ENCODE data around the gene SRRM1. TPM values are rescaled to one million over a fixed set of nuclear protein-coding genes. Genes with fewer than 3 reads are reported as not detected.
A peak's percentile ranks its signal among the peaks of the same experiment; 100 is the strongest.
"Not testable (repeated sequence)": the region's sequence is repeated elsewhere in the genome, so short reads cannot be mapped to it uniquely, and the experiment has no call there.

SRRM1 gene
- total and polyA plus RNA-seq, 4 experiments from 2014 or later, result 73.8 to 230 (median 219) TPM

- Histone ChIP-seq H3K36me3 (ENCODE audit: insufficient read depth, low read length) (no peaks in the 10 kb centered on the region), H3K4me1 (ENCODE audit: insufficient read depth, low read length) (no peaks in the 10 kb centered on the region), H3K9me3 (ENCODE audit: control insufficient read depth in 1 of 2, low read length in 2 of 2) (no peaks in the 10 kb centered on the region), H3K4me3 (ENCODE audit: low read length in 2 of 2) (no peak overlapping the region), H3K27ac (ENCODE audit: low read depth, low read length) (no peak overlapping the region), H3K27me3 (ENCODE audit: insufficient read depth, low read length) (no peaks in the 10 kb centered on the region)
- Mint-ChIP-seq H3K27me3 (no peaks in the 10 kb centered on the region), H3K4me3 (no peak overlapping the region), H3K9me3 (no peaks in the 10 kb centered on the region), H3K4me1 (no peaks in the 10 kb centered on the region), H3K36me3 (no peaks in the 10 kb centered on the region), H3K27ac (no peak overlapping the region)
- DNase-seq, result no peak
- ChIA-PET CTCF (ENCODE audit: partially characterized antibody) (no interaction called here), POLR2A (ENCODE audit: partially characterized antibody) (no interaction called here)
- intact Hi-C loops (cut with micrococcal nuclease), result no loop called here
These were observed 72.6 kb downstream of the SRRM1 start for GRCh38 chr1:24715658-24716057.

GRCh38 chr1:24717887-24718650 lies 75.0 kb downstream of the SRRM1 start:
- H3K36me3 Mint-ChIP-seq, result no peaks in the 10 kb centered on the region
- no peak overlapping the region for H3K27ac Mint-ChIP-seq
- H3K9me3 ChIP-seq (ENCODE audit: control insufficient read depth in 1 of 2, low read length in 2 of 2), result no peaks in the 10 kb centered on the region
- H3K27me3 Mint-ChIP-seq, result no peaks in the 10 kb centered on the region
- H3K4me3 Mint-ChIP-seq, result no peak overlapping the region
- CTCF ChIA-PET (ENCODE audit: partially characterized antibody), result interaction anchor here (0.8 kb wide), 1 partner anchor 30 kb away, joined by 3 read pairs; no protein-coding TSS in a partner anchor
- peaks cover 5 to 10% (median 7%) of the 10 kb centered on the region in 4 donors for H3K4me1 Mint-ChIP-seq
- intact Hi-C loops (cut with micrococcal nuclease), result no loop called here
- POLR2A ChIA-PET (ENCODE audit: partially characterized antibody), result no interaction called here
- peaks cover 3% of the 10 kb centered on the region for H3K4me1 ChIP-seq (ENCODE audit: insufficient read depth, low read length)
- no peak overlapping the region for H3K27ac ChIP-seq (ENCODE audit: low read depth, low read length)
- H3K9me3 Mint-ChIP-seq, result no peaks in the 10 kb centered on the region
- no peaks in the 10 kb centered on the region for H3K36me3 ChIP-seq (ENCODE audit: insufficient read depth, low read length)
- no peak for DNase-seq
- H3K4me3 ChIP-seq (ENCODE audit: low read length in 2 of 2), result no peak overlapping the region
- H3K27me3 ChIP-seq (ENCODE audit: insufficient read depth, low read length), result no peaks in the 10 kb centered on the region

GRCh38 chr1:24720152-24720551 lies 77.0 kb downstream of the SRRM1 start:
- H3K4me3 Mint-ChIP-seq, result no peak overlapping the region
- Histone ChIP-seq H3K4me1 (ENCODE audit: insufficient read depth, low read length) (peaks cover 3% of the 10 kb centered on the region), H3K27me3 (ENCODE audit: insufficient read depth, low read length) (no peaks in the 10 kb centered on the region), H3K4me3 (ENCODE audit: low read length in 2 of 2) (no peak overlapping the region), H3K9me3 (ENCODE audit: control insufficient read depth in 1 of 2, low read length in 2 of 2) (no peaks in the 10 kb centered on the region), H3K27ac (ENCODE audit: low read depth, low read length) (no peak overlapping the region), H3K36me3 (ENCODE audit: insufficient read depth, low read length) (no peaks in the 10 kb centered on the region)
- no peak for DNase-seq
- ChIA-PET CTCF (ENCODE audit: partially characterized antibody) (no interaction called here), POLR2A (ENCODE audit: partially characterized antibody) (no interaction called here)
- H3K27me3 Mint-ChIP-seq, result peaks cover 0 to 3% of the 10 kb centered on the region in 2 donors
- no peaks in the 10 kb centered on the region for H3K36me3 Mint-ChIP-seq
- peaks cover 5 to 10% (median 7%) of the 10 kb centered on the region in 4 donors for H3K4me1 Mint-ChIP-seq
- H3K9me3 Mint-ChIP-seq, result no peaks in the 10 kb centered on the region
- H3K27ac Mint-ChIP-seq, result no peak overlapping the region
- intact Hi-C loops (cut with micrococcal nuclease), result no loop called here

- Mint-ChIP-seq H3K9me3 (no peaks in the 10 kb centered on the region), H3K36me3 (no peaks in the 10 kb centered on the region), H3K27ac (no peak overlapping the region), H3K4me1 (peaks cover 5 to 10% (median 7%) of the 10 kb centered on the region in 4 donors), H3K4me3 (no peak overlapping the region), H3K27me3 (peaks cover 0 to 3% of the 10 kb centered on the region in 2 donors)
- Histone ChIP-seq H3K36me3 (ENCODE audit: insufficient read depth, low read length) (no peaks in the 10 kb centered on the region), H3K4me3 (ENCODE audit: low read length in 2 of 2) (no peak overlapping the region), H3K27me3 (ENCODE audit: insufficient read depth, low read length) (no peaks in the 10 kb centered on the region), H3K9me3 (ENCODE audit: control insufficient read depth in 1 of 2, low read length in 2 of 2) (no peaks in the 10 kb centered on the region), H3K4me1 (ENCODE audit: insufficient read depth, low read length) (peaks cover 3% of the 10 kb centered on the region), H3K27ac (ENCODE audit: low read depth, low read length) (no peak overlapping the region)
- no peak for DNase-seq
- intact Hi-C loops (cut with micrococcal nuclease), result no loop called here
- ChIA-PET POLR2A (ENCODE audit: partially characterized antibody) (interaction anchor here (1.3 kb wide), 1 partner anchor 23 kb away, joined by 3 read pairs; the partner anchor contains the start of gene CLIC4), CTCF (ENCODE audit: partially characterized antibody) (interaction anchor here (1.4 kb wide), 1 partner anchor 115 kb away, joined by 4 read pairs; no protein-coding TSS in a partner anchor)
These were observed 78.4 kb downstream of the SRRM1 start for GRCh38 chr1:24721533-24721932.

GRCh38 chr1:24722073-24723035 lies 79.3 kb downstream of the SRRM1 start:
- ChIA-PET CTCF (ENCODE audit: partially characterized antibody) (interaction anchor here (1.4 kb wide), 1 partner anchor 114 kb away, joined by 4 read pairs; no protein-coding TSS in a partner anchor), POLR2A (ENCODE audit: partially characterized antibody) (interaction anchor here (1.3 kb wide), 1 partner anchor 23 kb away, joined by 3 read pairs; the partner anchor contains the start of gene CLIC4)
- H3K4me3 ChIP-seq (ENCODE audit: low read length in 2 of 2); H3K36me3 ChIP-seq (ENCODE audit: insufficient read depth, low read length); intact Hi-C loops (cut with micrococcal nuclease); H3K9me3 ChIP-seq (ENCODE audit: control insufficient read depth in 1 of 2, low read length in 2 of 2); H3K27ac ChIP-seq (ENCODE audit: low read depth, low read length); H3K27me3 ChIP-seq (ENCODE audit: insufficient read depth, low read length); H3K36me3 Mint-ChIP-seq; H3K27me3 Mint-ChIP-seq; H3K9me3 Mint-ChIP-seq; H3K4me1 ChIP-seq (ENCODE audit: insufficient read depth, low read length): not testable (repeated sequence)
- DNase-seq, result peak in 3 of 5 donors; percentile 14 to 23 (median 22)
- Mint-ChIP-seq H3K27ac (peak overlapping the region in 5 of 7 donors; percentile 37 to 89 (median 83)), H3K4me3 (peak overlapping the region; percentile 84 to 90 (median 88)), H3K4me1 (peaks cover 5 to 12% (median 9%) of the 10 kb centered on the region in 4 donors)

Other genes with a start within 250 kb of the SRRM1 start
- 1 to 10 TPM; 4.2 to 4.9 TPM for gene STPG1, start 229.5 kb upstream of the SRRM1 start, total RNA-seq
- gene STPG1, start 229.5 kb upstream of the SRRM1 start, polyA plus RNA-seq, result 1 to 10 TPM; 3.1 to 3.5 TPM
- 10 to 100 TPM; 52.8 to 53.2 TPM for gene NIPAL3, start 227.5 kb upstream of the SRRM1 start, total RNA-seq
- 10 to 100 TPM; 74.5 to 88.6 TPM for gene NIPAL3, start 227.5 kb upstream of the SRRM1 start, polyA plus RNA-seq
- gene RCAN3, start 140.5 kb upstream of the SRRM1 start, total RNA-seq, result 100 to 1,000 TPM; 171 to 178 TPM
- 100 to 1,000 TPM; 112 to 123 TPM for gene RCAN3, start 140.5 kb upstream of the SRRM1 start, polyA plus RNA-seq
- gene NCMAP, start 87.2 kb upstream of the SRRM1 start, total RNA-seq, result not detected
- gene NCMAP, start 87.2 kb upstream of the SRRM1 start, polyA plus RNA-seq, result under 1 TPM; 0.10 to 0.12 TPM
- 1 to 10 TPM; 3.0 to 3.8 TPM for gene CLIC4, start 102.1 kb downstream of the SRRM1 start, total RNA-seq
- gene CLIC4, start 102.1 kb downstream of the SRRM1 start, polyA plus RNA-seq, result 1 to 10 TPM in 1 of 2 donors, under 1 TPM in 1; 0.62 to 1.9 TPM